HG03060 (cell line): Measurements from ENCODE around the gene TOE1.

Experiments used
- ATAC-seq: cut with Tn5 transposase; IDR thresholded peaks from one replicate; pipeline ENCODE4 v1.9.1; 2021; ENCODE audit warnings: low read depth, moderate number of reproducible peaks; ENCODE audit not compliant: unreplicated experiment

The TOE1 gene

DNA sequence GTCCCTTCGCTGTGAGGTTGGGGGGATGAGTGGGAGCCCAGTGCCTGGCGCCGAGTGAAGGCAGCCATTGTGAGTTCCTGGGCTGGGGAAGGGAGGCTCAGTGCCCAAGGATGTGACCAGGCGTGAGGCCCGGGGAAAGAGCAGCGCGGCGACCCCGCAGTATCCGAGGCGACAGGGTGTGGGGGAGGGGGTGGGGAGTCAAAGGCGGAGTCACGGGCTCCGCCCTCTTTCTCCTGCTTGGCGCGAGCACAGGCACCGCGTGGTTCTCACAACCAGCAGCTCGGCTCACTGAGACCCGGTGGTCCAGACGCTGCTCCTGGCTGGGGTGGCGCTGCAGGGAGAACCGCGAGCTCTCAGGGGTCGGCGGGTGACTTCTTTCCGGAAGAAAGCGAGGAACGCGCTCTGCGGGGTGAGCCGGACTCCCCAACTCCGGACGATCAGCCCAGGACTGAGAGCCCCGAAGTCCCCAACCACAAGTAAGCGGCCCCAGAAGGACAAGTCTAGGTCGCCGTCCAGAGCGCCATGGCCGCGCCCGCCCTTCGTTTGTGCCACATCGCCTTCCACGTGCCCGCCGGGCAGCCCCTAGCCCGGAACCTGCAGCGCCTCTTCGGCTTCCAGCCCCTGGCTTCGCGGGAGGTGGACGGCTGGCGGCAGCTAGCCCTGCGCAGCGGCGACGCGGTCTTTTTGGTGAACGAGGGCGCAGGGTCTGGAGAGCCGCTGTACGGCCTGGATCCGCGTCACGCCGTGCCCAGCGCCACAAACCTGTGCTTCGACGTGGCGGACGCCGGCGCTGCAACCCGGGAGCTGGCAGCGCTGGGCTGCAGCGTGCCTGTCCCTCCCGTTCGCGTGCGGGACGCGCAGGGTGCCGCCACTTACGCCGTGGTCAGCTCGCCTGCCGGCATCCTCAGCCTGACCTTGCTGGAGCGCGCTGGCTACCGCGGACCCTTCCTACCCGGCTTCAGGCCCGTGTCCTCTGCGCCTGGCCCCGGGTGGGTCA is 13.0 kb upstream of the TOE1 start, which contains the start of gene HPDL:
Gene HPDL (plus strand): TSS at position 269 of the 997 bp plus-strand sequence. CDS start 254 bp downstream, at position 523.
- ATAC-seq: no peak

DNA sequence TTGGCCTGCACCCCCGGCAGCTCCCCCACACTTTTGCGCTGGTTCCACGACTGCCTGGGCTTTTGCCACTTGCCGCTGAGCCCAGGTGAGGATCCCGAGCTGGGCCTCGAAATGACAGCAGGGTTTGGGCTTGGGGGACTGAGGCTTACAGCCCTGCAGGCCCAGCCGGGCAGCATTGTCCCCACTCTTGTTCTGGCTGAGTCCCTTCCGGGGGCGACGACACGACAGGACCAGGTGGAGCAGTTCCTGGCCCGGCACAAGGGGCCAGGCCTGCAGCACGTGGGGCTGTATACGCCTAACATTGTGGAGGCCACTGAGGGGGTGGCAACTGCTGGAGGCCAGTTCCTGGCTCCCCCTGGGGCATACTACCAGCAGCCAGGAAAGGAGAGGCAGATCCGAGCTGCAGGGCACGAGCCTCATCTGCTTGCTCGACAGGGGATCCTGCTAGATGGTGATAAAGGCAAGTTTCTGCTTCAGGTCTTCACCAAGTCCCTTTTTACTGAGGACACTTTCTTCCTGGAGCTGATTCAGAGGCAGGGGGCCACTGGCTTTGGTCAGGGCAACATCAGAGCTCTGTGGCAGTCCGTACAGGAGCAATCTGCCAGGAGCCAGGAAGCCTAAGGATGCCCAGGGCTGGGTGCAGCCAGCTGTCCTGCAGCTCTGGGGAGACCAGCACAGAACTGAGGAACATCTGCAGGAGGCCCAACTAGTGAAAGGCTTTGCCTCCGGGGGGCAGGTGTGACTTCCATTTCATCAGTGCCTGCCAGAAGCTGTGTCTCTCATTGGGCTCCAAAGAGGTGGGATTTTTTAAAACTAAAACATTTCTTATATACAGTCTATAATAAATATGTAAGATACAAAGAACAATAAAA is 12.1 kb upstream of the TOE1 start:
- no peak for ATAC-seq

DNA sequence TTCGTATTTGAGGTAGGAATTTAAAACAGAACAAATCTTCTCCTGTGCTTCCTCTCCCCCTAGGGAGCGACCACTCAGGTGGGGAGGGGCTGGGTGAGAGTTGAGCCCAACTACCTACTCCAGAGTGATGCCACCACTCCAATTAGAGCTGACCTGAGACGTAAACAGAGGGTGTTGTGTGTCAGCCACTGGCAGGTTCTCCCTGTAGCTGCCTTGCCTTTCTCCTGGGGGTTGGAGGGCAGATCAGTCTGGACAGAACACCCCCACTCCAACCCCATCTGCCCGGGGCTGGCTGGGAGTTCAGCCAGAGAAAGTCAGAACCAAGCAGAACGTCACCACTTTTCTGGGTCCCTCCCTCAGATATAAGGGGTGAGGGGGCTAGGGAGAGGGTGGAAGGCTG is 11.3 kb upstream of the TOE1 start:
- no peak for ATAC-seq

DNA sequence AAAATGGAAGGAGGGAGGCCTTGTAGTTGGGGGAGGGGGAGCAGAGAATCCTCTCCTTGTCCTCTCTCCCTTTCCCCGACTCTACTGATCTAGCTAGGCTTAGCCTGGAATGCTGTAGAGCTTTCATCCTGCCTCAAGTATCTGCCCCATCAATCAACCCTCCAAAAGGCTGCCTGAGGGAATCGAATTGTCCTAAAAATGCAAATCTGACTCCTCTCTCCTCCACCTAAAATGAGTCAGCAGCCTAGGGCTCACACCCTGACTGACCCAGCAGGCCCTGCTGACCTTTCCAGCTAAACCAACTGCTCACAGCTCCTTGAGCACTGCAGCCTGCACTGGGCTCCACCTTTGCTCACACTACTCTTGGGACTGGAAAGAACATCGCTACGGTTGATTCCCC is 10.5 kb upstream of the TOE1 start:
- ATAC-seq: no peak

DNA sequence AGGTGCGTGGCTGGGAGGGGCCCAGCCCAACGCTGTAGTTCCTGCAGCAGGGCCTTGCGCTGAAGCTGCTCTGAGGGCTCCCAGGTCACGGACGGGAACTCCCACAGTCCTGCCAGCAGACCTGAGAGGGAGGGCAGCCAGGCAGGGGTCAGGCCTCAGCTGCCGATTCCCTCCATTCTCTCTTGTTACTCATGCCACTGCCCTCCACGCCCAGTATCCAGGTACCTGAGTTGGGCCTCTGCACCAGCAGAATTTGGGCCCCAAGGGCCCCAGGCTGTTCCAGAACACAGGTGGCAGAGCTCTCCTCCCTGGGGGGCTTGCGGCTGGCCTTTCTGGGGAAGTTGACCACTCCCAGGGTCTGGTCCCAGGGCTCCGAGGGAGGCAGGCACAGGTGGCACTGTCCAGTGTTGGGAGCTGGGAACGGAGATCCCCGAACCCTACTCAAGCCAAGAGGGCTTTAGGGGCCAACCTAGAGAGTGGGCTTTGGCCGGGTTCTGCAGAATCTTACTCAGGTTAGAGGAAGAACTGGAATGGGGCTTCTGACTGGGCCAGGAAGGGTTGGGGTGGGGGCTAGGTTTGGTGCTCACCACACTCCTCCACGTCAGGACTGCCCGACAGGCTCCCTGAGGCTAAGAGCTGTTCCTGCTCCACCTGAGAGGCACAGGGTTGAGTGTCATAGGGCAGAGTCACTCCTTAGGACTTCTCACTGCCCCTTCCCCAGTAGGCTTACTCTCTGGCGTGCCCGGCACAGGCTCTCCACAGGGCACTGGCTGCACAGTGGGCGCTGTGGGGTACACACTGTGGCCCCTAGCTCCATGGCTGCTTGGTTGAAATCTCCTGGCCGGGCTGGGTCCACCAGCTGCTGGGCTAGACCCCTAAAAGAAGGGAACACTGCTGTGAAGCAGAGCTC is 8.3 kb upstream of the TOE1 start:
- no peak for ATAC-seq

DNA sequence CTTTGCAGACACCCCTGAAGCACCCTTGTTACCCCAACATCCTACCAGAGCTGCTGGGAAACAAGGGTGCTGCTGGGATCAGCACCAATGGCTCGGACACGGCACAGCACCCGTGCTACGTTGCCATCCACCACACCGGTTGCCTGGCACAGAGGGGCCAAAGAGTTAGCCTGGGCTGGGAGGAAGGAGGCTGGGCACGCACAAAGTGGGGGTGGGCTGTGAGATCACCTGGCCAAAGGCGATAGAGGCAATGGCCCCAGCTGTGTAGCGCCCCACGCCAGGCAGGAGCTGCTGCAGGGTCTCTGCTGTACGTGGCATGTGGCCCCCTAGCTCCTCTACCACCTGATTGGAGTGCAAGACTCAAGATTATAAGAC is 7.6 kb upstream of the TOE1 start:
- no peak for ATAC-seq

DNA sequence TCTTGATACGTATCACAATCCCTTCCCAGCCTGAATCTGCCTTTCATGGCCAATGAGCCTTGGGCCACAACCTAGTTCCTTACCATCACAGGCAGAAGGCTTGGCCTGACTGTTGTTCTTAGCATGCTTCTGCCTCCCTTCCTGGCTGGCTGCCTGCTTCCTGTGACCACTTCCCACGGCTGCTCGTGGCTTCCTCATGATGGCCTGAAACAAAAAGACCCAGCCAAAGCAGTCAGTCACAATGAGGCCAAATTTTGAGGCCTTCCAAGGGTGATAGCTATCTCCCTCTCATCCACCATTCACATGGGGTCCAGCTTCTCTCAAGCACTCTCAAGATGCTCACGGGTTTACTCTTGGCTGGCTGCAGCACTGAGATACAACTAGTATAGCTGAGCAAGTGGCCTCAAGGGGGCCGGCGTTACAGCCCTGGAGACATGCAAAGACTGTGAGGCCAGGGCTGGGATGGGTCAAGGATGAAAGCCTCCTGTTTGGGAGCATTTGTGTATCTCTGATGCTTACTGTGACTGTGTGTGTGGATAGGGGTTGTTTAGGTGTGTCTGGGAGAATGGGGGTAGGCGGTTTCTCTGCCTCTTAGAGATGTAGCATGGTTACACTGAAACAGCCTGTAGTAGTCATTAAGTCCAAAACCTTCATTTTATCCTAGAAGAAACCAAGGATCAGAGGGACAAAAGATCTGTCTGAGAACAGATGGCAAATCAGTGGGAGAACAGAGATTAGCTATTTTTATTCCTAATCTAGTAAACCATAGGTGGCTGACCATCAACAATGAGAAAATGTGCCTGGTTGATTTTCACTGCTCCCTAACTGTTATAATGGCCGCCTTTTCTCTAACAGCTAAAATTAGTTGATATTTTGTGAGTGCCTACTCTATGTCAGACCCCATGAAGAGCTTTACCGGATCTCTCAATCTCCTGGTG is 5.4 kb upstream of the TOE1 start:
- ATAC-seq: no peak

DNA sequence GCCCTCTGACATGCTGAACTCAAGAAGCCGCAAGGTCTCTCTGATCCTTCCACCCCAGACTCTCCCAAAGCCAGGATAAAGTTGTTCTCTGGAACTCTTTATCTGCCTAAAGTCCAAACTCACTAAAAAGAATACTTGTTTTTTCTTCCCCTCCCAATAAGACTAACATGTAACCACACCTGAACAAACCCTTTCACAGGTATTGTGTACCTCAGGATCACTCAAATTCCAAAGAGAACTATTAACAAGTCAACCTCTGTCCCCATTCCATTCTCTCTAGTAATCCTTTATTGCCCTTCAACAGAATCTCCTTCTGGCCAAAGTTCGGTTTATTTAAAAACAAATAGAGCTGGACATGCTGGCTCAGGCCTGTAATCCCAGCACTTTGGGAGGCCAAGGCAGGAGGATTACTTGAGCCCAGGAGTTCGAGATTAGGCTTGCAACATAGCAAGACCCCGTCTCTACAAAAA is 4.1 kb upstream of the TOE1 start:
- ATAC-seq: no peak

DNA sequence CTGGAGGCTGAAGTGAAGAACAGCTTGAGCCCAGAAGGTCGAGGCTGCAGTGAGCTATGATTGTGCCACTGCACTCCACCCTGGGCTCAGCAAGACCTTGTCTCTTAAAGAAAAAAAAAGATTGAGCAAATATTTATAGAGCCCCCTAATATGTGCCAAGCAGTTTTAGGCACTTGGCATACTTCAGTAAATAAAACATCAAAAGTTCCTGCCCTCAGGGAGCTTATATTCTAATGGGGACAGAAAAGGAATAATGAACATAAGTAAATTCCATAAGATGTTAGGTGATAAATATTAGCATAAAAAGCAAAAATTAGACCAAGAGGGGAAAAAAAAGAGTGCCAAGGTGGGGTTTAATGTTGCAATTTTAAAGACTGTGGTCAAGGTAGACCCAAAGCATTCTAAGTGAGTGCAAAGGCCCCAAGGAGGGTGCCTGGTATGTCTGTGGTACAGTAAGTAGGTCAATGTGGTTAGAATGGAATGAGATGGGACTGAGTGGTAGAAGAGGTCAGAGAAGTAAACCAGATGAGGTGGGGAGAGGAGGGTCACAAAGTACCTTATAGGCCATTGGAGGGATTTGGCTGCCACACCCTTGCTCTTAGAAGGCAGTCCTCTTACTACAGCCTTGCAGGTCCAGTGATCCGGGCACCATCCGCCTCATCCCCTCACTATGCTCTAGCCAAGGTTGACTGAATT is 2.2 kb upstream of the TOE1 start:
- ATAC-seq: no peak

DNA sequence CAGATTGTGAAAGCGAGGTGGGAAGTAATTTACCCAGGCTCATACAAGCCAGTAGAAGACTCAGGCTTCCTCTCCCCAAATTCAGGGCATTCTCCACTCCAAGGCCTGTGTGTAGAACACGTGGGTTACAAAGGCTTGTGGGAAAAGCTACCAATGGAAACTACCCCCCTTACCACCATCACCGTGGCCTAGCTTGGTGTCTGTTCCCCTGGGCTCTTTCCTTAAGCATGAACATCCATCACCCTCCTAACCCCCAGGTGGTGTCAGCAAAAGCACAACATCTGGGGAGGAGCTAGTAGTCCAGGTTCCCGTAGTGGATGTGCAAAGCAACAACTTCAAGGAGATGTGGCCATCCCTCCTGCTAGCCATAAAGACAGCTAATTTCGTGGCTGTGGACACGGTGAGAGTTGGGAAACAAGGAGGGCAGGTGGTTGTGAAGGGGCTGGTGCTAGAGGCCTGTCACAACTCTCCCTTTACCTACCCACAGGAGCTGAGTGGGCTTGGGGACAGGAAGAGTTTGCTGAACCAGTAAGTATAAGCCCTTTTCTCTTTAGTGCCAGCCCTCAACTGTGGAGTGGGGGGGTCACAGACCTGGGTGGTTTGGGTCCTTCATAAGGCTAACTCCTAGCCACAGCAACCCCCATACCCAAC is 971 bp downstream of the TOE1 start:
- no peak for ATAC-seq

DNA sequence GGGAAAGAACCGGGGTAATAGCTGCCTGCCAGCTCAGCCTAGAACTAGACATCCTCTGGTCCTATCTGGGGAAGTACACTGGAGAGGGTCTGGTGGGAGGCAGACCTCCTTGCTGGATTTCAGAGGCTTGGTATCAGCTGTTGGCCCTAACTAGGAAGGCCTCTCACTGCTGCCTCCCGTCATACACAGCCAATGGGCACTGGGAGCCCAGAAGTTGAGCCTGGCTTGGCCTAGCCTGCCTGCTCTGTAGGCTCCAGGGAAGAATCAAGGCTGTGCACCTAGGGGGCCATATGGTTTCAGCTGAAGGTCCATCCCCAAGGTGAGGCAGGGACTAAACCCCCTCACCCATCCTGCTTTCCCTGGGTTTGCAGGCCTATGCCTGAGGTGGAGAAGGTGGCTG is 4.5 kb downstream of the TOE1 start:
- ATAC-seq: no peak

DNA sequence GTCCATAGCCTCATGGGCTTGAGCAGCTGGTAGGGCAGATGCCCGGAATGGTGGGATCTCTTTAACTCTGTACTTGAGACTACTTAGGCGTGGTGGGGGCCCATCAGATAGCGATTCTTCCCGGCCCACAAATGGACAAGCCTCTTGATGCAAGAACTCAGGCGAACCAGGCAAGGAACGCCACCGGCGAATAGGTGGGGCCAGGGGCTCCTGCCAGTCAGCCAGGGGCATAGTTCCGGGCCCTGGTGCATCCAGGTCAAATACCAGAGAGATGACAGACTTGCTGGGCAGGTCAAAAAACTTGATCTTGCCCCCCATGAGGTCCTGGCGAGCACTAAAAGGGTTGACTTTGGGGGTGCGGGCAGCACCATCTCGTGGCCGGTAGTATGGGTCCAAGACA is 5.0 kb downstream of the TOE1 start:
- ATAC-seq: no peak

DNA sequence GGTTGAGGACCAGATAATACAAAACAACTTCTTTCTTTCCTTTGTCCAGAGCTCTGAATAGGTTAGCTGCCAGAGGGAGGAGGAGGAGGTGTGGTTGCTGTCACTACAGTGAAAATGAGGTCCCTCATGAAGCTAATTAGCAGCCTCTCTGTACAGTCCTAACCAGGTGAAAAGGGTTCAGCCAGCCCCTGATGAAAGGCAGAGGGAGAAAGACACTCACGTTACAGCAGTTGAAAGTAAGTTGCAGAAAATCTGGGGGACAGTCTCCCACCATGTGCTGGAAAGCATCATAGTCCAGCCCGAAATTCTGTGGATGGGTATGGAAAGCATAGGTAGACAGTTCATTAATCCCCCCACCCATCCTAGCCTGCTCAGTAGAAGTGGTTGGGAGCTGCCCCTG is 6.5 kb downstream of the TOE1 start:
- no peak for ATAC-seq

DNA sequence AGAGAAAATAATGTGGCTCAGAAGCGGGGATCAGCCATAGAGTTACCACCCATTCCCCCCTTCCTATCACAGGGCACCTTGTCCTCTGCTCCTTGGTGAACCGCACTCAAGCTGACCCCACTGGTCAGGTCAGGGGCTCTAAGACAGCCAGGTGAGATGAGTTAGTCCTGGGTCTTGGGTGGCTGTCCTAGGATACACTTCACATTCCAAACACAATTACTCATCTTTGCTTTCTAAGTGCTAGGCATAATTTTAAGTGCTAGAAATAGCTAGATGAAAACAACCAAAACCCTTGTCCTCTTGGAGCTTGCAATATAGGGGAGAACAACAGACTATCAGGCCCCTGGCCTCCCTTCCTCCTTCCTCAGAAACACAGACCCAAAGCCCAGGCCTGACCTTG is 8.1 kb downstream of the TOE1 start:
- no peak for ATAC-seq

DNA sequence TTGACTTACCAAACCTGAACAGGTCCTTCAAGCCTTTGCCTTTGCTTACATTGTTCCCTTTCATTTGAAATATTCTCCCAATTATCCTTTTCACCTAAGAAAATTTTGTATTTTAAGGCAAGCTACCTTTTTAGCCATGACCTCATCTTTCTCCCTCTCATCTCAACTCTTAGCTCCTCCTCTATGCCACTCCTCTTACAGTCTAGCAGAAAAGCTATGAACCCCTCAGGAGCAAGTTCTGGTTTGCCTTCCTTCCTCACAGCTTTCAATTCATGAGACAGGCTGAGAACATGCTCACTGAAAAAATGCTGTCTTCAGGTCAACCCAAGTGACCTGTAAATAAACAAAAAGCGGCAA is 8.6 kb downstream of the TOE1 start:
- ATAC-seq: no peak

DNA sequence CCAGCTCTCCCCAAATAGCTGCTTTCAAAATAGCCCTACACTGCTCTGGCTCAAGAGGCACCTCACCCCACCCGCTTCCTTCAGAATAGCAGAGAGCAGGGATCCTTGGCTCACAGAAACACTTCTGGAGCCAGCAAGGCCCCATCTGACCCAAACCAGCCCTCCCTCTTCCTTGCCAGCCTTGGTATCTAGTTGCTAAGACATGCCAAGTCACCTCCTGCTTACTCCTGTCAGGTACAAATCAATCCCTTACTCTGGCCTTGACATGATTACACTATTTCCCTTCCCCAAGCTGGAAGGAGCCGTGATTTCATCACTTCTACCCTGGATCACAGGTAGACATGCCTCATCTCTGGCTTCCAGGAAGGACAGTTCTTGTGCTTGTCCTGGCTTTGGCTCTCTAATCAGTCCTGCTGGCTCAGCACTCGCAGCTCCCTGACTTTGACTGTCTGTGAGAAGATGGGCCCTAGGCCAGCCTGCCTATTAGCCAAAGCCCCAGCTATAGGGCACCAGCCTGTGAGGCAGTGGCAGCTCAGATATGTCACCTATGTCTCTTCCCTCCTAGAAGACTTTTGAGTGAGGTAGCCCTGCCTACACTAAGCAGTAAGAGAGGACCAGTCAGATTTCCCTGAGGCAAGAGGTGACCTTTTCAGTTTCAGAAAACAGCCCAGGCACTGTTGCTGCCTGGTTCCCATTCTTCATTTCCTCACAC is 9.2 kb downstream of the TOE1 start:
- no peak for ATAC-seq

DNA sequence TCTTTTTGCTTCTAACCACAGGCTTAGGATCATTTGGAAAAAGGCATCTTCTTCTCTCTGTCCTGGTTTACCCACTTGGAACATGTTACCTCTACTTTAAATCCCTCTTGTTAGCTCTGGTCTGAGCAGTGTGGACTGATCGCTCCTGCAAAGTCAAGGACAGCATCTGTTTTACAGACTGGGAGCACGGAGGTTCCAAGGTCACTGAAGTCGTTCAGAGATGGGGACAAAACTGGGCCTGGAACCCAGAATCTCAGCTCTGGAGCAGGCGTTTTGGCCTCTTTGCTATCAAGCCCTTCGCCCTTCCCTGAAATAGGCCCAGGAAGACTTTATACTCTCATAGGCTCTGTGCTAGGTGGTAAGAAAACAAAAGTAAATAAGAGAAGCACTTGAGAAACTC is 11.5 kb downstream of the TOE1 start:
- no peak for ATAC-seq

DNA sequence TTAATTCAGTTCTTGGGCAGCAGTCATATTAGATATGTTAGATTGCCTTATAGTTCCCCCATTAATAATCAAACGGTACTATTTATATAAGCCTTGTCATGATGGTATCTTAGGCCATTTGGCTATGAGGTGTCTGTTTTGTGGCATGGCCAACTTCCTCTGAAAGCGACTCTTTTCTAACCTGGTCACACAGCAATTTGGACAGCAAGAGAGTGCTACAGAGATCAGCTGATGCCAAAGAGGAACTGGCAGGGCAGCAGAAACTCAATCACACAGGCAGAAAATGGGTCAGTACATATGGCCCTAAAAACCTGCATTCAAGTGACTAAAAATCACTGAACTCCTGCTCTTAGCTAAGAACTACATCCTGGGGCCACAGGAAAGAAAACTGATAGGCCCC is 13.7 kb downstream of the TOE1 start:
- ATAC-seq: no peak
